Calu3 (cell line): ENCODE data around the gene PDLIM4. TPM values are rescaled to one million over a fixed set of nuclear protein-coding genes. Genes with fewer than 3 reads are reported as not detected.

Experiments
- BruUV-seq: library from RNA; stranded (reverse); fragments of 400-500 nt; replicated peaks from 2 replicates; lab custom pipeline; 2021; lab: Mats Ljungman, UMichigan
- CTCF ChIA-PET: fragments of 300-600 bp; sonication (Branson Sonifier 250); formaldehyde crosslinking; loops from one replicate; lab custom pipeline; 2022; ENCODE audit warnings: antibody characterized with exemption; lab: Charles Lee
- DNase-seq: peaks from one replicate; pipeline ENCODE4 v3.0.0; 2022
- H3K27ac Mint-ChIP-seq: one replicate; pipeline ENCODE4 v1.8.0; 2022; ENCODE audit warnings: mixed read lengths; ENCODE audit not compliant: unreplicated experiment
- H3K27me3 Mint-ChIP-seq: one replicate; pipeline ENCODE4 v1.8.0; 2022; ENCODE audit warnings: mixed read lengths; ENCODE audit not compliant: unreplicated experiment
- H3K36me3 Mint-ChIP-seq: one replicate; pipeline ENCODE4 v1.8.0; 2022; ENCODE audit warnings: mild to moderate bottlenecking, moderate library complexity, mixed read lengths; ENCODE audit not compliant: insufficient read depth, unreplicated experiment
- H3K4me1 Mint-ChIP-seq: one replicate; pipeline ENCODE4 v1.8.0; 2022; ENCODE audit warnings: mild to moderate bottlenecking, low read depth, mixed read lengths; ENCODE audit not compliant: unreplicated experiment
- H3K4me3 Mint-ChIP-seq: one replicate; pipeline ENCODE4 v1.8.0; 2022; ENCODE audit warnings: mild to moderate bottlenecking, low read depth, moderate library complexity, mixed read lengths; ENCODE audit not compliant: unreplicated experiment
- H3K9me3 Mint-ChIP-seq: one replicate; pipeline ENCODE4 v1.8.0; 2022; ENCODE audit warnings: low read depth, mixed read lengths; ENCODE audit not compliant: unreplicated experiment
- CTCF ChIP-seq: fragments of 200-600 bp; IDR thresholded peaks from one replicate; pipeline ENCODE4 v1.8.0; 2022; ENCODE audit warnings: antibody characterized with exemption; ENCODE audit not compliant: unreplicated experiment
- intact Hi-C: fragments of 100-400 bp; cut with micrococcal nuclease; formaldehyde crosslinking; loops from one replicate; pipeline ENCODE4 v1.10.0; 2022; ENCODE audit not compliant: unreplicated experiment
- total RNA-seq: library from RNA; stranded (reverse); gene quantifications from 2 replicates; pipeline ENCODE4 v1.2.3, GENCODE V29; 2022

PDLIM4 gene
- total RNA-seq, 1 experiment from 2014 or later = 20.8 TPM

- Mint-ChIP-seq H3K9me3 (no peaks in the 10 kb centered on the region), H3K36me3 (peaks cover 26% of the 10 kb centered on the region), H3K27ac (peak overlapping the region; percentile 58), H3K4me3 (peak overlapping the region; percentile 74), H3K27me3 (no peaks in the 10 kb centered on the region), H3K4me1 (peaks cover 39% of the 10 kb centered on the region)
- no peak for TF ChIP-seq CTCF
- intact Hi-C loops = no loop called here
- TSS peak; percentile 17 for BruUV-seq
- no peak for DNase-seq
- CTCF ChIA-PET = interaction anchor here (3.4 kb wide), 1 partner anchor 20 kb away, joined by 21 read pairs; no protein-coding TSS in a partner anchor
These were observed 889 bp downstream of the PDLIM4 start for GRCh38 chr5:132258102-132259068.

GRCh38 chr5:132259069-132259851 is 1.8 kb downstream of the PDLIM4 start:
- no TSS peak for BruUV-seq
- DNase-seq = no peak
- peak overlapping the region; percentile 74 for H3K4me3 Mint-ChIP-seq

GRCh38 chr5:132260051-132260450 is 2.6 kb downstream of the PDLIM4 start:
- Mint-ChIP-seq H3K4me3 (peak overlapping the region; percentile 42), H3K27me3 (no peaks in the 10 kb centered on the region), H3K9me3 (no peaks in the 10 kb centered on the region), H3K27ac (peak overlapping the region; percentile 61), H3K4me1 (peaks cover 41% of the 10 kb centered on the region), H3K36me3 (peaks cover 29% of the 10 kb centered on the region)
- intact Hi-C loops = no loop called here
- no TSS peak for BruUV-seq
- peak; percentile 40 for DNase-seq
- no peak for TF ChIP-seq CTCF
- CTCF ChIA-PET = interaction anchor here (0.5 to 3.4 kb wide), 4 partner anchors 17 to 34 kb away, joined by 3 to 21 read pairs (median 6); partner anchors contain the start of genes P4HA2 and SLC22A4

More at GRCh38 chr5:132259069-132259851, 1.8 kb downstream of the PDLIM4 start:
- TF ChIP-seq CTCF = no peak
- no peaks in the 10 kb centered on the region for H3K27me3 Mint-ChIP-seq
- CTCF ChIA-PET = interaction anchor here (1.1 to 3.4 kb wide), 3 partner anchors 21 to 35 kb away, joined by 3 to 21 read pairs (median 8); partner anchors contain the start of genes P4HA2 and SLC22A4
- H3K9me3 Mint-ChIP-seq = no peaks in the 10 kb centered on the region
- no peak overlapping the region for H3K27ac Mint-ChIP-seq
- intact Hi-C loops = no loop called here
- peaks cover 33% of the 10 kb centered on the region for H3K4me1 Mint-ChIP-seq
- H3K36me3 Mint-ChIP-seq = peaks cover 26% of the 10 kb centered on the region
